CD4-positive, alpha-beta T cell treated with Interleukin-21 for 1 hour (primary cell): Measurements from ENCODE around the gene DNAL4.
A peak's percentile ranks its signal among the peaks of the same experiment; 100 is the strongest.
"Not testable (repeated sequence)": the region's sequence is repeated elsewhere in the genome, so short reads cannot be mapped to it uniquely, and the experiment has no call there.

Experiments
- DNase-seq: peaks from one replicate; pipeline ENCODE4 v3.0.0-alpha.2; 2020

Gene DNAL4

DNA sequence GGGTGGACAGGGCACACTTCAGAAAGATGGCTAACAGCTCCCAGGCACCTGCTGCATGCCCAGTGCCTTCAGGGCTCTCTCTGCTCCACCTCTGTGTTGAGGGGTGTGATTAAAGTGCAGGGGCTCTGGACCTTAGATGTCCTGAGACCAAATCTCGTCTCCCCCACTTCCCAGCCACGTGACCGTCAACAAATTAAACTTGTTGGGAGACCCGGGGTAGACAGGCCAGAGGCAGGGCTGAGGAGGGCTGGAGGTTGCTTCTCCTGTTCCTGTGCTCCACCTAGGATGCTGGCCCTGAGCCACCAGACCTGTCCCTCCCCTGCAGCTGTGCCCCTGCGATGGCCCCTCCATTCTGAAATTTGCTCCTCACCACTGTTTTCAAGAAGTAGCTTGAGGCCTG lies 32.9 kb upstream of the DNAL4 start:
- no peak for DNase-seq

DNA sequence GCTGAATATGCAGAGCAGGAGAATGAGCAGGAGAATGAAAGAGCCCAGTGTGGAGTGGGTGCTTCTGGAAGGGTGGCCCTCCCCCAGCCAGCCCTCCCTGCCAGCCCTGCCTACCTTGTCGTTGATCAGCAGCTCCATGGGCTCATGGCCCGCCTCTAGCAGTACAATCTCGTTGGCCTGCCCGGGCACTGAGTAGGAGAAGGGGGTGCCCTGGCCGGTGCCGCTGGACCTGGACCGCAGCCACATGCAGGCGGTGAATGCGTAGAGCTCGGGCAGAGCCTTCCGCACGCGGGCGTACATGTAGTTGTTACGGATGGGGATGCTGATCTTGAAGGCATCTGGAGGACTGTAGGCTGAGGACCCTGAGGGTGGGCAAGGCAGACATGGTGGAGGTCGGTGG lies 32.4 kb upstream of the DNAL4 start:
- no peak for DNase-seq

DNA sequence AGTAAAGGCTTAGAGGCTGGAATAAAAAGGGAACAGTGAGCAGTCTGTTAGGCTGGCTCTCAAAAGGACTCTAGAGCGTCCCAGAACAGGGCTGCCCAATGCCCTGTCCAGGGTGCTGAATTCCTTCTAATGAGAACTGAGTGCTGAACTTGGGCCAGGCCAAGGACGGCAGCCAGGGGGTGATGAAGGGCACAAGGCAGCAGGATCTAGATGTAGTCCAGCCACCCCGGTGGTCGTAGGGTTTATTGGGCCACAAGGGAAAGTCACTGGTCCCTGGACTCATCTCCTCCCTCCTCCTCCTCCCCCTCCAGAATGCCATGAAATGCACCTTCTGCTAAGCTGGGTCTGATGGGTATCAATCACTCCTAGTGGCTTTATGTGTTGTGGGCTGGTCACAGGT lies 30.6 kb upstream of the DNAL4 start:
- peak; percentile 11 for DNase-seq

DNA sequence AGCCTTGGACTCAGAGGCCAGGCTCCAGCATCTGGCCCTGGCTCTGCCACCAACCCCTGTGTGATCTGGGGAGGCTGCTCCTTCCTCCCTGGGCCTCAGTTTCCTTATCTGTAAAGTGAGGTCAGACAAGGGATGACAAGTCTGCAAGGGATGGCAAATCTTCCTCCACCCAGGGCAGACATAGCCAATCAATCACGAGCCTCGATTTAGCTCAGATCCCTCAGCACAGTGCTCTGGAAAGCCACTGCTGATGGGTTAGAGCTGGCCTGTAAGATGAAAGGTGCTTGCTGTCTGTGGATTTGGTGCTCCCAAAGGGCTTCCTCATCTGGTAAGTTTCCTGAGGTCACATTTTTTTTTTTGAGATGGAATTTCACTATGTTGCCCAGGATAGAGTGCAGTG lies 29.7 kb upstream of the DNAL4 start:
- DNase-seq, result no peak

DNA sequence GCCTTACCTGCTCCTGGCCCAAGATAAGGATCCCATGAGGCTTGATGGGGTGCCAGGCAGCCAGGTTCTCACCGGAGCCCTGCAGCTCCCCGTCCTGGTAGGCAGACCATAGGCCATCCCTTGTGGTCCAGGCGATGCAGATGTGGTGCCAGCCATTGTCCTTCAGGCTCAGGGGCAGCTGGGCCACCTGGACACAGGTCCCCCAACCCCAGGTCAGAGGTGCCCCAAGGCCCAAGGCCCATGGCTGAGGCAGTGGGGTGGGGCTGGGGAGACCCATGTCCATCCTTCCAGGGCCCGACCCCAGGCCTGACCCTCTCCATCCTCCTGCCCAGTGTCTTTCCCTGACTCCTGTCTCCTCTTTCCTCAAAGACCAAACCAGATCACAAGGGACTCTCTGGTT lies 29.1 kb upstream of the DNAL4 start:
- no peak for DNase-seq

DNA sequence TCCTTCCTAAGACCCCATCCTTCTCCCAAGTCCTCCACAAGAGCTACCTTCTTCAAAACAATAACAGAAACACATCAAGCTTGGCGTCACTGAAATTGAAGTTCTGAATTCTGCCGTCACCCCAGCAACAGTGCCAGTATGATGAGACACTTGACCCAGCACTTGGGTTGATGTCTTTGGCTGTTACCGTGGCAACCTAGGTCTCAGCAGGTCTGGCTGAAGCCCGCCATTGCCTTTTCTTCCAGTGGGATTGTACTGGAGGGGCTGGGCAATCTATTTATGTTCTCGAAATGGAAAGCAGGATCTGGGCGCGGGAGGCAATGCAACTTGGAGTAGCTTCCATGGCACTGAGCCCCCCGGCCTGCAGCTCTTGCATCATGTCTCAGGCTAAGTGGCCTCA lies 26.1 kb upstream of the DNAL4 start:
- no peak for DNase-seq

DNA sequence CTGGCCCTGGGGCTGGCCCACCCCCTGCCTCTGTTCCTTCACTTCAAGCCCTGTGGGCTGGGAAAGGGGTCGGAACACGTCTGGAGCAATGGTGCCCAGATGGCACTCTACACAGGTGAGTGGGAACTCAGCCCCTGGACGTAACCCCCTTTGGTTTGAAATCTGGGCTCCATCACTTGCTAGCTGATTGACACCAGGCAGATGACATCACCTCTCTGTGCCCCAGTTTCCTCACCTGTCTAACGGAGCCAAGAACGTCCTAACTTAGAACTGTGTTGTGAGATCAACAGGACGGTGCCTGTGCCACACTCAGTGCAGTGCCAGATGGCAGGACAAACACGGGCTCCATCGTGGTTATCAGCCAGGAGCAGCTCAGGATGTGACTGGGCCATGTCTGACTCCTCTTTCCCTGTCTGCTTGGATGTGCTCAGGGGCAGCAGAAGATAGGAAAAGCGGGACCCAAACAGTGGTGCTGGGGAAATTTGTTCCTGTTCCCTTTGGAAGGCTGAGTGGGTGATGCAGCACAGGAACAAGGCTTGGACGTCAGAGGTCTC lies 25.5 kb upstream of the DNAL4 start:
- no peak for DNase-seq

DNA sequence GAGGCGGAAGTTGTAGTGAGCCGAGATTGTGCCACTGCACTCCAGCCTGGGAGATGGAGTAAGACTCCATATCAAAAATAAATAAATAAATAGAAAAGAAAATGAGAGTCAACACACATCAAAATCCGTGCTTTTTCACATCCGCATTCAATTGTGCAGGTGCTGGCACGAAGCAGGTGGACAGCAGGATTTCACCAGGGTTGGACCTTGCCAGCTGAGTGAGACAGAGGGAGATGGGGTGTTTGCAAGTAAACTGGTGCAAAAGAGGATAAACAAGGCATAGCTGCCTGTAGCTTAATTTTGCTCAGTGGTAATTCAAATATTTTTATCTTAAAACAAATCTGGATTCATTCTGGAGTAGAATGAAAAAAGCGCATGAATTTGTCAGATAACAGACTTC lies 23.3 kb upstream of the DNAL4 start:
- no peak for DNase-seq

DNA sequence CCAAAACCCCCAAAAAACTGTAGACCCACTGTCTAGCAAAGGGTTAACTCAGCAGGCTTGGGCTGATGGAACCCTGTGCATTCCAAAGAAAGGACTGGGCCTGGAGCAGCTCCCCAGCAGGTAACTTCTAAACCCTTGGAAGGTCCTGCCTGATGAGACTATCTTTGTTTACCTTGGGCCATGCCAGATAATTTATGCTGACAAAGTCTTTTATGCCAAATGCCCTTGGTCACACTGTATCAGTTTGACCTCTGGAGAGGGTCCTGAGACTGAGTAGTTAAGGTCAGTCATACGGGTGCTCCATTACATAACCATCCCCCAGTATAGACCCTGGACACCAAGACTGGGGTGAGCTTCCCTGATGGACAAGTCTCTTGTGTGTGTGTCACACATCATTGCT lies 21.9 kb upstream of the DNAL4 start:
- no peak for DNase-seq

DNA sequence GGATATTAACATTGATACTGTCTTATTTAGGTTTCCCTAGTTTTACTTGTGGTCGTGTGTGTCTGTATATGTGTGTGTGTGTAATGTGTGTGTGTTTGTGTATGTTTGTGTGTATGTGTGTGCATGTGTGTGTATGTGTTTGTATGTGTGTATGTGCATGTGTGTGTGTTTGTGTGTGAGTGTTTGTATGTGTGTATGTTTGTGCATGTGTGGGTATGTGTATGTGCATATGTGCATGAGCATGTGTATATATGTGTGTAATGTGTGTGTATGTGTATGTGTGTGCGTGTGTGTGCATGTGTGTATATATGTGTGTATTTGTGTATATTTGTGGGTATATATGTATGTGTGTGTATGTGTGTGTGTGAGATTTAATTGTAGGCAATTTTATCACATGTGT lies 17.3 kb upstream of the DNAL4 start:
- no peak for DNase-seq

DNA sequence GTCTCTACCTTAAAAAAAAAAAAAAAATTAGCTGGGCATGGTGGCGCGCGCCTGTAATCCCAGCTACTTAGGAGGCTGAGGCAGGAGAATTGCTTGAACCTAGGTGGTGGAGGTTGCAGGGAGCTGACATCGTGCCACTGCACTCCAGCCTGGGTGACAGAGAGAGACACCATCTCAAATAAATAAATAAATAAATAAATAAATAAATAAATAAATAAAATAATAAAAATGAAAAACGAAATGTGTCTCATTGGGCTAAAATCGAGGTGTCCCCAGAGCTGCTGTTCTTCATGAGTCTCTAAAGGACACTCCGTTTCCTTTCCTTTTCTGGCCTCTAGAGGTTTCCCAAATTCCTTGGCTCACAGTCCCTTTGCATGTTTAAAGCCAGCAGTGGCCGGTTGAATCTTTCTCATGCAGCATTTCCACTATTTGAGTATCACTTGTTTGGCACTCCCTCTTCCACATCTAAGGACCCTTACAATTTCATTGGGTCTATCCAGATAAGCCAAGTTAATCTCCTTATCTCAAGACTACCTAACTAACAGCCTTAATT lies 11.2 kb upstream of the DNAL4 start:
- not testable (repeated sequence) for DNase-seq

DNA sequence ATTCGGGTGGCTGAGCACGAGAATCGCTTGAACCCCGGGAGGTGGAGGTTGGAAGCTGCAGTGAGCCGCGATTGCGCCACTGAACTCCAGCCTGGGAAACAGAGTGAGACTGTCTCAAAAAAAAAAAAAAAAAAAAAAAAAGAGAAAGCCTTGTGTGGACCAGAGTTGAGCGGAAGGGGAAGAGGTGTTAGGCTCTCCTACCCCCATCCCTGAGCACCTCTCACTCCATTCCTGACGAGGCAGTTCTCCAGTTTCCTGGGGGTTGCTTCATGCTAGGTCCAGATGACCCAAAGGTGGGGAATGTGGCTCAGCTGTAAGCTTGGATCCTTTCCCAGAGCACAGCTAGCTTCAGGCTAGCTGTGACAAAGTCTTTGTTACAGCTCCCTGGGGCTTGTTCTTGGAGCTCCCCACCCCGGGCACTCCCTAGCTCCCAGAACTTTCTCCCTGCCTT lies 8.8 kb upstream of the DNAL4 start:
- no peak for DNase-seq

DNA sequence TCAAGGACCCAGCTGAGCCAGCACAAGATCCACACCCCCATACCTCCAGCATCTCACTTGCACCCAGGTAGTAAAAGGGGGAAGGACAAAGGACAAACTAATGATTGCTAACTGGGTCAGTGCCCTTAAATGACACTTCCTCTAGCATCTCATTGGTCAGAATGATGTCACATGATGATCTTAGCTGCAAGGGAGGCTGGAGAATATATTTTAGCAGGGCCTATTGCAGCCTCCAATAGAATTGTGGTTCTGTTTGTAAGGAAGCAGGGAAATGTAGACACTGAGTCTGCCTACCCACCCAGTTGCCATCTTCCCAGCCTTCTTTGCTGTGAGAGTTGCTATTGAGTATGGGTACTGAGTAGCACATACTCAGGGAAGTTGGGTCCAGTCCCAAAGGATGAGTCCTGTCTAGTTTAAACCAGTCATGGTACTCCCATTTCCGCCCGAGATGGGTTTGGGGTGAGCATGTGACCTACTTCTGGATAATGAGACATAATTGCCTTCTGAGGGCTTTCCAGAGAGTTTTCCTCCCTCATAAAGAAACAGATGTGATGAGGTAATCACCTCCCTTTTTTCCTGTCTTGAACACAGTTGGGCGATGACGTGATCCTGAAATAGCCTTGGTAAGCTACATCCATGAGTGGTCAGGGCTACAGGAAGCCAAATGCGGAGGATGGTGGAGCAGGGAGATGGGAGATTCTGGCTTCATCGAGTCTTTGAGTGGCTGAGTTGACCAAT lies 5.5 kb upstream of the DNAL4 start:
- DNase-seq, result no peak

DNA sequence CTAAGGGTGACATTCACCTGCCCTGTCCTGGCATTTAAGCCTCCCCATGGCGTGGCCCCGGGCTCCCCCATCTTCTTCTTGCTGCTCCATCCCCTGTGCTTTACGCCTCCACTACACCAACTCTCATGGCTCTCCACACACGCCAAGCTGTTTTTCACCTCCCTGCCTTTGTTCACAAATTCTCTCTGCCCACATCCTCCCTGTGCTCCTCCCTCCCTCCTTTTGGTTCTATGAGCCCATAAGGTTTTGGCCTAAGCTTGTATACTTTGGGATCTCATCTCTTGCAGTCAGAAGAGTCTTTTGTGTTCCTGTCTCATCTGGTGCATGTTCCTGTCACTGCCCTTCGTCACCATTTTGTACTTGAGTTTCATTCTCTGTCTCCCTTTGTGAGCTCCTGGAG lies 4.6 kb upstream of the DNAL4 start:
- DNase-seq, result no peak

DNA sequence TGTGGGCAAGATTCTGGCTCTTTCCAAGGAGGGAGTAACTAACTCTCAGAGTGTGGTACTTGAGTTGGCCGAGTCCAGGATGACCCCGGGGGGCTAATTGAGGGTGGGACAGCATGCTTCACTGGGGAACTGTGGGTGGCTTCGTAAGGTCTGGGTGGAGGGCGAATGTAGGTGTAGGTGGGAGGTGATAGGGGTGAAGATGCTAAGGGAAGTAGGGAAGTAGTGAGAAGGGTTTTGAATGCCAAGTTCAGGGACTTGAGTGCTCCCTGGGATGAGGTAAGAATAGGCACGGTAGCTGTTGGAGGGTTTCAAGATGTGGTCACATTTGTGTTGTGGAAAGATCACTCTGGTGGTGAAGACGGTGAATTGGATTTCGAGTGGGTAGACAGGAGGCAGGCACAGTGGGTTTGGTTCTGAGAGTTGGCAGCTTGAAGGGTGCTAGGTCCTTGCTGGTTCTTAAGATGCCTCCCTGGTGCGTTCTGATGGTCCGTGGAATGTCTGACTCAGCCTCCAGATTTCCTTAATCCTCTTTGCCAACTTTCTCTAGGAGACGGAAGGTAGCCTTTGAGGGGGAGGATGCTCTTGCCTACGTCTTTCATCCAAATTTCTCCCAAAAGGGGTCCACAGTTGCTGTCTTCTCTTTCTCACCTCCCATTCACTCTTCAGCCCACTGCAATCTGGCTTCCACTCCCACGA lies 2.5 kb upstream of the DNAL4 start:
- no peak for DNase-seq

DNA sequence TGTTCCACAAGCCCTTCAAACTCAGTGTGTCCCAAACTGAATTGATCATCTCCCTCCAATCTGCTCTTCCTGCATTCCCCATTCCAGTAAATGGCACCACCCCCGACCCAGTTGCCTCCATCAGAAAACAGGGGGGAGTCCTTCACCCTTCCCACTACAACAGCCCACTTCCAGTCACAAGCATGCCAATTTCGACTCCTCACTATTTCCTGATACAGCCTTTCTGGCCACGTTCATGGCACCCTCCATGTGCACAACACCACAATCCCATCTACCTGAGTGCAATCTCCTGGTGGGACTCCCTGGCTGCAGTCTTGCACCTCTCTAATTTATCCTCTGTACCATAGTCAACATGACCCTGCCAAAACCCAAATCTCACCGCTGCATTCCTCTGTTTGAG lies 1.6 kb upstream of the DNAL4 start:
- DNase-seq, result no peak

DNA sequence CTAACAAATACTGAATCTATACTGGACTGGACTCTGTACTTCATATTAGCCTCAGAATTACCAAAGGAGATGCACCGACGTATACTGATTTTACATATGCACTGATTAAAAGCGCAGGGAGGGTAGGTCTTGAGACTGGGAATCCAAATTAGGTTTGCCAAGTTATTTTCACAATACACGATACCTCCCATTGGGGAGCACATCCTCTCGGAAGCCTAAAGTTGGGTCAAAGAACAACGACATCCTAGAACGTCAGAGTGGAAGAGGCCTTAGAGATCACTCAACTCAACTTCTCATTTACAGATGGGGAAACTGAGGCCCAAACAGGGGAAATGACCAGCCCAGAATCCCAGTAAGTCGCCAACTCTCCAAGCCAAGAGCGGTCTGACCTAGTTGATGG lies 626 bp downstream of the DNAL4 start:
- DNase-seq, result no peak

DNA sequence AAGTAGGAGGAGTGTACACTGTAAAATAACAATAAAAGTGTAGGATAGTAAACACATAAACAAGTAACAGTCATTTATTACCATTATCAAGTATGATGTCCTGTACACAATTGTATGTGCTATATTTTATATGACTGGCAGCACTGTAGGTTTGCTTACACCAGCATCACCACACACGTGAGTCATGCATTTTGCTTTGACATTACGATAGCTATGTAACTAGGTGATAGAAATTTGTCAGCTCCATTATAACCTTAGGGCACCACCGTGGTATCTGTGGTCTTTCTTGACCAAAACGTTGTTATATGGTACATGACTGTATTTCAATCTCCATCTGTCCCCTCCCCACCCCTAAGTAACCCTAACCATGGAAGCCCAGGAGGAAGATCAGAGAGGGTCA lies 1.1 kb downstream of the DNAL4 start:
- no peak for DNase-seq

DNA sequence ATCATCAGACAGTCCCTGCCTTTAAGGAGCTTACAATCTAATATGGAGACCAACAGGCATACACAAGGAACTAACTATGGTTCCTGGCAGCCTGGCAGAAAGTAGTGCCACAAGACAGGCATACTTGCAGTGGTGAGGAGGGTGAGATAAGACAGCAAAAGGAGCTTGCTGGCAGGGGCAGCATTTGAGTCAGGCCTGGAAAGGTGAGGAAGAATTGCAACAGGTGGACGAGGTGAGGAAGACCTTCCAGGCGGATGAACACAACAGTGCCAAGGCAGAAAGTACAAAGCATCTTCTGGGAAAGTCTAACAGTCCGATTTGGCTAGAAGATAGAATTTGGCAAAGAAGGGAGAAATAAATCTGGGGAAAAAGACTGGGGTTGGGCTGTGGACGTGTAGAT lies 4.3 kb downstream of the DNAL4 start:
- no peak for DNase-seq

DNA sequence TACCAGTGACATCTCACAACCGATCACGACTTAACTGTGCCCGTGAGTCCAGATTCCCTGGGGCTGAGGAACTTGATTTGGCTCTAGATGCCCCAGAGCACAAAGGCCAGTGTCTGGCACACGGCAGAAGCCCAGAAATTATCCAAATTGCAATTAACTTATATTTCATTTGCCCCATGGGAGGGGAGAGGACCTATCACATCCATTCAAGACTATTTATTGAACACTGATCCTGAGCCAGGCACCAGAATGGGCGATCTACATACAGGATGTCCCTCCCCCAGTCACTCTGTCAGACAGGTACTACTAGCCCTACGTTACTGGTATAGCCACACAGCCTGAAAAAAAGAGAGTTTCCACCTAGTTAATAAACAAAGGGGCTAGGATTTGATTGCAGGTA lies 5.1 kb downstream of the DNAL4 start:
- no peak for DNase-seq

DNA sequence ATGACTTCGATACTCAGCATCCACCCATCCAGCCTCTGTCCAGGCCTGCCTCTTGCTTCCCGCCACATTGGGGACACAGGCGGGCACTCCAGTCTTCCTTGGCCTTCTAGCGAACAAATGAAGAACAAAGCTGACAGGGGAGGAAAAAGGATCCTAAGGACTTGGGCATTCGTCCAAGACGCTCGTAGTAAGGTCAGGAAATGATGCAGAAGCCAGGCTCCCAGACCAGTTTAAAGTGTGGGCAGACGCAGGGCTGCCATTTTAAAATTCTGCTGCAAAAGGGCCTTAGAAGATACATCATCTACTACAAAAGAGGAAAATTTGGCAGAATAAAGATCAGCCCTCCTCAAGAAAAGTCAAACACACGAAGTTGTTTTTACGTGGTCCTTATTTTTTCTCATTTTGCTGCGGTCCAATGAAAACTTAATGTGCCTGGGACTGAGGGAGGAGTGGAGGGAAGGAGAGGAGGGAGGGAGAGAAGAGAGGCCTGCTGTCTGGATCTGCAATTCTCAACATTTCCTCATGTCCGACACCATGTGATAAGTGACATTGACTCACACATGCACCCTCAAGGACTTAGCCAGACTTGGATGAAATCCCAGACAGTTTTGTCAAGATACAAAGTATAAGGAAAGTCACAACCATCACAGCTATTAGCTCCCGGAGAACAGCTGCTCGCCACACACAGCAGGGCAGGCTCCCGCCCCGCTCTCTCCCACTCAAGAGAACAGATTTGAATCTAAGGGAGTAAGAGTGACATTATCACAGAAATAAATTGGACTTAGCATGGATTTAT lies 5.7 kb downstream of the DNAL4 start:
- no peak for DNase-seq

DNA sequence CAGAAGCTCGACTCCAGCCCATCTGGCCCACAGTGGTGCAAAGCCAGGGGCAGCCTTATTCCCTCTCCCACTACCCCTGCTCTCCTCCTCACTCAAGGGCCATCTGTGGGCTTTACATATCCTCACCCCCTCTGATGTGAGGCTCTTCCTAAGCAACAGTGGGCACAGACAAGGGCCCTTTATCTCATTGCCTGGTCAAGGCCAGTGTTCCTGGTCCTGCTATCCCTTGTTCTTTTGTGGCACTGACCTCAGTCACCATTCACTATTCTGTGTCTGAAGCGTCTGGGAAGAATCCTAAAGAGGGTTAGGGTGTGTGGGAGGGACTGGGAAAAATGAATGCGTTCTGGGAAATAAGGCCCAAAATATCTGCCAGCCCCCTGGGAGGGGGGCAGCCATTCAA lies 7.3 kb downstream of the DNAL4 start:
- DNase-seq, result no peak

DNA sequence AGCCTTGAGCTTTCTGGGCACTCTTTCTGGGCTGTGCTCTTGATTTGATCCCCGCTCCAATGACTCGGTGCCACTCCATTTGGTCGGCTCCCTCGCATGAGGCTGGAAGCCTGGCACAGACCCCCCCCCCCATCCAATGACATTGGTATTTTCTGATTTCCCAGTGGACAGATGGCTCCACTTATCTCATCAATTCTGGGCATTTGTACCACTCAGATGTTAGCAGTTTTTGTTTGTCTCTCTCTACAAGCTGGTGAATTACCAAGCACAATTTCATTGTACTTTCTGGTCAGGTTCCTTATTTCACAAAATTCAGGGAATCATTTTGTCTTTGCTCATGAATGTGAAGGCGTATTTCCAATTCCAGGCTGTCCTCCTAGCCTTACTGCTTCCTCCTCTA lies 9.1 kb downstream of the DNAL4 start:
- DNase-seq, result no peak
